HG02970 (cell line): Measurements from ENCODE around the gene CCL15.
"Not testable (repeated sequence)": the region's sequence is repeated elsewhere in the genome, so short reads cannot be mapped to it uniquely, and the experiment has no call there.

Experiments
- ATAC-seq: cut with Tn5 transposase; IDR thresholded peaks from one replicate; pipeline ENCODE4 v1.9.1; 2021; ENCODE audit warnings: mild to moderate bottlenecking, moderate library complexity, moderate number of reproducible peaks; ENCODE audit not compliant: unreplicated experiment, low FRiP score

Gene CCL15

GRCh38 chr17:36001110-36001771, at the start of gene CCL15:
TSS of gene CCL15 (minus strand) at chr17:36001553. CDS start at chr17:36001492, 61 bp downstream.
- no peak for ATAC-seq

GRCh38 chr17:36049643-36050042, 48.3 kb upstream of the CCL15 start:
- no peak for ATAC-seq

- ATAC-seq, result no peak
These were observed 46.7 kb upstream of the CCL15 start for GRCh38 chr17:36048066-36048465.

GRCh38 chr17:36036235-36036634, 34.9 kb upstream of the CCL15 start:
- no peak for ATAC-seq

GRCh38 chr17:36034127-36034526, 32.8 kb upstream of the CCL15 start:
- ATAC-seq, result no peak

GRCh38 chr17:36030956-36031355, 29.6 kb upstream of the CCL15 start:
- ATAC-seq, result no peak

GRCh38 chr17:36027761-36028160, 26.4 kb upstream of the CCL15 start:
- ATAC-seq, result no peak

GRCh38 chr17:36024106-36024869, 22.9 kb upstream of the CCL15 start:
- ATAC-seq, result no peak

DNA sequence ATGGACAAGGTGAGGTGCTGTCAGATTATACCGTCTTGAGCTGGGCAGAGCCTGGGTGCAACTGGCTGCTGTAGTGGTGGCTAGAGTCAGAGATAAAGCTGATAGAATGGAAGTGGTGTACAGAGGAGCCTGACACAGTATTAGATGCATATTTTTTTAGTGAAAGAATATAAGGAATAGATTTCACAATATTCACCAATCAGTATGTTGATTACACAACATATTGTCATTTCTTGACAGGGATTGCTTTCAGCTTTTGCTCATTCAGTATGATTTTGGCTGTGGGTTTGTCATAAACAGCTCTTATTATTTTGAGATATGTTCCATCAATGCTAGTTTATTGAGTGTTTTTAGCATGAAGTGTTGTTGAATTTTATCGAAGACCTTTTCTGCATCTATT, 18.1 kb upstream of the CCL15 start:
- no peak for ATAC-seq

- ATAC-seq, result no peak
These were observed 16.4 kb upstream of the CCL15 start, which contains the start of gene CCL23 for GRCh38 chr17:36017799-36018198. TSS of gene CCL23 (minus strand) at chr17:36017972. CDS start at chr17:36017897, 75 bp downstream.

GRCh38 chr17:36016555-36016954, 15.2 kb upstream of the CCL15 start:
- no peak for ATAC-seq

DNA sequence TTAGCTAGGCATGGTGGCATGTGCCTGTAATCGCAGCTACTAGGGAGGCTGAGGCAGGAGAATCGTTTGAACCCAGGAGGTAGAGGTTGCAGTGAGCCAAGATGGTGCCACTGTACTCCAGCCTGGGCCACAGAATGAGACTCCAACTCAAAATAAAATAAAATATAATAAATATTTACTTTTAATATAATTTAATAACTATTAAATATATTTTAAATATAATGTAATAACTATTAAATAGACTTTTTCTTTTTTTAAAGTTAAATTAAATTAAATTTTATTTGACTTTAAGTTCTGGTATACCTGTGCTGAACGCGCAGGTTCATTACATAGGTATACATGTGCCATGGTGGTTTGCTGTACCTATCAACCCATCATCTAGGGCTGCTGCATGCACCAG, 14.5 kb upstream of the CCL15 start:
- not testable (repeated sequence) for ATAC-seq

- ATAC-seq, result no peak
These were observed 13.6 kb upstream of the CCL15 start for GRCh38 chr17:36014946-36015345.

DNA sequence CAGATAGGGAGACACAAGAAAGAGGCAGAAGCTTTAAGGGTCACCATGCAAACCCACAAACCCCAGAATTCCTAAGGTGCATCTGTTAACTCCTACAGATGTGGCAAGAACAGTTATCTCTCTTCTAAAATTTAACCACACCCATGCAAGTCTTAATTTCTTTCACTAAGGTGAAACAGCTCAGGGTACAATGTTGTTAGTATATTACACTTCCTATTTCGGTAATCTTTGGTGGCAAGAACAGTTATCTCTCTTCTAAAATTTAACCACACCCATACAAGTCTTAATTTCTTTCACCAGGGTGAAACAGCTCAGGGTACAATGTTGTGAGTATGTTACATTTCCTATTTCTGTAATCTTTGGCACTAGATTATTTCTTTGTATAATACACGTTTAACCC, 9.8 kb upstream of the CCL15 start:
- no peak for ATAC-seq

- no peak for ATAC-seq
These were observed 7.8 kb upstream of the CCL15 start for GRCh38 chr17:36008998-36009665.

- ATAC-seq, result no peak
These were observed 3.3 kb upstream of the CCL15 start for GRCh38 chr17:36004594-36005108.

DNA sequence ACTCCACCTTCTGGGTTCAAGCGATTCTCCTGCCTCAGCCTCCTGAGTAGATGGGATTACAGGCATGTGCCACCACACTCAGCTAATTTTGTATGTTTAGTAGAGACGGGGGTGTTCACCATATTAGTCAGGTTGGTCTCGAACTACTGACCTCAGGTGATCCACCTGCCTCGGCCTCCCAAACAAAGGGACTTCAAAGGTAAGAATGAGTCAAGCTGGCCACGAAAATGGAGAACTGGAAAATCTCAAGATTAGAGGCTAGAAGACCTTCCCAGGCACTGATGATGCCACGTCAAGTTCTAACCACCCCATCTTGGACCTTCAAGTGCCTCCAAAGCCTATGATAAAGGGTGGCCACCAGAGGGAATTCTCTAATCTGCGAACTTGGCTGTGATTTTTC, 1.3 kb upstream of the CCL15 start:
- ATAC-seq, result no peak

DNA sequence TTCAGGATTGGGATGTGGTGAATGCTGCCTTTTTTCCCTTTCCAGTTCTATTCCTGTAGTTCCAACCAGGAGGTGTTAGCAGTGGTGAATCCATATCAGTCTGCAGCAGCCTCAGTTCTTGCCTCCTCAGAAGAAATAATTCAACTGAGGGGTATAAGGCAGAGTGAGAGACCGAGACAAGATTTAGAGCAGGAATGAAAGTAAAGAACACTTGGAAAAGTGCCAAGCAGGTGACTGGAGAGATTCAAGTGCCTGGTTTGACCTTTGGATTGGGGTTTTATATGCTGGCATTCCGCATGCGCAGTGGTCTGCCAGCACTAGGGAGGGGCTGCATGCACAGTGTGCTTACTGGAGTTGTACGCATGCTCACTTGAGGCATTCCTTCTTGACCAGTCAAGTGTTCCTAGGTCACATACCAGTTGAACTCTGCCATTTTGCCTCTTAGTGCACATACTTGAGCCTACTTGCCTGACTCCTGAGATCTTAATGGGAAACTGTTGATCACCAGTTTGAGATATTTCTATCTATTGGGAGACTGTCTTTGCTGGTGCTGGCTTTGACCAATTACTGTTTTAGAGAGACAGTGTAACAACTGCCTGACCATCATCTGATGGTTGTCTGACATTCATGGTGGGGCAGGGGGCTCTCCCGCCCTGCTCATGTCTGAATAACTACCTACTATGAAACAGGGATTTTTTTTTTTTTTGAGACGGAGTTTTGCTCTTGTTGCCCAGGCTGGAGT, 680 bp upstream of the CCL15 start:
- no peak for ATAC-seq

DNA sequence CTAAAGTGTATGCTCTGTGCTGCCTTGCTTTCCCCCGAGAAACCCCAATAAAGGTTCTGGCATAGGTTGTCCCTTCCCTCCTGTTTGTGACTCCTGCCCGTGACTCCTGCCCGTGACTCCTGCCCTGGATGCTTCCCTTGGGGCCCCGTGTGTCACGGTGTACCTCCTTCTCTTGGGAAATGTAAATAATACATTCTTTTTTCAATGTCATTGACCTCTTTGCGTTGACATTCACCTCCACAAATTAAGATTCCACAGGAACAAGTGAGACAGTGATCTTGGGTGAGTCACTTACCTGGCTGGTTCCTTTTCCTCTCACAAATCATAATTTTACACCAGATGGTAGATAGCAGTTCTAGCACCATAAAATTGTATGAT, 632 bp downstream of the CCL15 start:
- ATAC-seq, result no peak

DNA sequence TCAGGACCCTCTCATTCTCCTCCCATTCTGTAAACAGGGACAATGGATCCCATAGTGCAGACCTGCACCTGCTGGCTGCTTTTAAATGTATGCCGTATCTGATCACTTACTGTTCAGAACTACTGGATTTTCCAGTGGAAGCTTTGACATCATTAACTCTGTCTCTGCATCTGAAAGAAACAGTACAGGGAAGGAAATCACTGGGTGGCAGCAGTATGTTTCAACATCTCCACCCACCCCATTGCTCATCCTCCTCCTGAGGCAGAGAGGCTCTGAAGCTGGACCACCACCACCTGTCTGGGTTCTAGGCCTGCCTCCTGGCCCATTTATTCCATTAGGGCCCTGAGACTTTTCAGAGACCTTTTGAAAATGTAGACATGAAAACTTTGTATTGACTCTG, 2.6 kb downstream of the CCL15 start:
- no peak for ATAC-seq
